Neuronal stem cell (in vitro differentiated cells): Measurements from ENCODE around the gene LRRTM1.

ENCODE experiments used
- DNase-seq: peaks from one replicate; pipeline ENCODE4 v3.0.0-alpha.2; 2013; ENCODE audit warnings: low spot score
- H2AFZ ChIP-seq: one replicate; pipeline ENCODE4 v1.6.1; 2013; ENCODE audit warnings: mild to moderate bottlenecking, low read length, inconsistent platforms
- H2AK5ac ChIP-seq: 2 replicates; pipeline ENCODE4 v1.6.1; 2013; ENCODE audit warnings: low read depth, mild to moderate bottlenecking, inconsistent platforms, low read length, moderate library complexity, mixed read lengths
- H2BK120ac ChIP-seq: 2 replicates; pipeline ENCODE4 v1.6.1; 2013; ENCODE audit warnings: low read depth, mild to moderate bottlenecking, inconsistent platforms, low read length, moderate library complexity, mixed read lengths
- H2BK12ac ChIP-seq: one replicate; pipeline ENCODE4 v1.6.1; 2013; ENCODE audit warnings: low read length, inconsistent platforms
- H2BK15ac ChIP-seq: 2 replicates; pipeline ENCODE4 v1.6.1; 2013; ENCODE audit warnings: mild to moderate bottlenecking, low read length, inconsistent platforms, mixed read lengths
- H2BK5ac ChIP-seq: one replicate; pipeline ENCODE4 v1.6.1; 2013; ENCODE audit warnings: inconsistent platforms, mild to moderate bottlenecking, low read length, moderate library complexity
- H3K14ac ChIP-seq: one replicate; pipeline ENCODE4 v1.6.1; 2013; ENCODE audit warnings: low read length, inconsistent platforms
- H3K18ac ChIP-seq: 2 replicates; pipeline ENCODE4 v1.6.1; 2013; ENCODE audit warnings: low read length, inconsistent platforms
- H3K23ac ChIP-seq: 2 replicates; pipeline ENCODE4 v1.6.1; 2013; ENCODE audit warnings: low read depth, mild to moderate bottlenecking, mixed read lengths, low read length, inconsistent platforms; ENCODE audit not compliant: poor library complexity
- H3K27ac ChIP-seq: replicated peaks from 3 replicates; pipeline ENCODE4 v1.5.1; 2013; ENCODE audit warnings: low read length, inconsistent platforms
- H3K27me3 ChIP-seq, 3 experiments: 2 replicates each; pipeline ENCODE4 v1.6.1; 2013; ENCODE audit warnings: low read length in 3 of 3, mild to moderate bottlenecking in 2 of 3, inconsistent platforms in 1 of 3, low read depth in 1 of 3, mixed read lengths in 1 of 3, moderate library complexity in 1 of 3; ENCODE audit not compliant: control insufficient read depth in 3 of 3, insufficient read depth in 3 of 3
- H3K36me3 ChIP-seq, 2 donors: replicated peaks in 1 of 2; 2 replicates each; pipeline ENCODE4 v1.6.1; 2013; ENCODE audit warnings: low read length in 2 of 2; ENCODE audit not compliant: control insufficient read depth in 2 of 2, insufficient read depth in 2 of 2
- H3K4ac ChIP-seq: 2 replicates; pipeline ENCODE4 v1.6.1; 2013; ENCODE audit warnings: inconsistent platforms, mild to moderate bottlenecking, low read length, moderate library complexity
- H3K4me1 ChIP-seq, 2 donors: 1 replicate in 1 of 2; 2 replicates in 1 of 2; pipeline ENCODE4 v1.6.1; 2013; ENCODE audit warnings: low read length in 2 of 2, low read depth in 1 of 2; ENCODE audit not compliant: control insufficient read depth in 2 of 2, insufficient read depth in 1 of 2
- H3K4me2 ChIP-seq: one replicate; pipeline ENCODE4 v1.6.1; 2013; ENCODE audit warnings: mild to moderate bottlenecking, low read length, inconsistent platforms; ENCODE audit not compliant: insufficient read depth, poor library complexity, severe bottlenecking
- H3K4me3 ChIP-seq, 2 donors: 2 replicates each; pipeline ENCODE4 v1.5.1; 2013; ENCODE audit warnings: low read length in 2 of 2, mild to moderate bottlenecking in 2 of 2, inconsistent platforms in 1 of 2, moderate library complexity in 1 of 2
- H3K79me1 ChIP-seq: one replicate; pipeline ENCODE4 v1.6.1; 2013; ENCODE audit warnings: low read depth, mild to moderate bottlenecking, inconsistent platforms, low read length, moderate library complexity
- H3K9ac ChIP-seq: one replicate; pipeline ENCODE4 v1.6.1; 2013; ENCODE audit warnings: mild to moderate bottlenecking, low read depth, low read length, inconsistent platforms; ENCODE audit not compliant: poor library complexity
- H3K9me3 ChIP-seq, 2 donors: replicated peaks in 1 of 2; 2 replicates each; pipeline versions ENCODE3 to v1.6.1; 2013; ENCODE audit warnings: low read length in 2 of 2, mild to moderate bottlenecking in 2 of 2, inconsistent platforms in 1 of 2, low read depth in 1 of 2, mixed read lengths in 1 of 2, moderate library complexity in 1 of 2; ENCODE audit not compliant: control insufficient read depth in 2 of 2, insufficient read depth in 1 of 2
- H4K8ac ChIP-seq: one replicate; pipeline ENCODE4 v1.6.1; 2013; ENCODE audit warnings: low read depth, mild to moderate bottlenecking, inconsistent platforms, low read length, moderate library complexity
- H4K91ac ChIP-seq: one replicate; pipeline ENCODE4 v1.6.1; 2013; ENCODE audit warnings: low read length, low read depth, mild to moderate bottlenecking, inconsistent platforms; ENCODE audit not compliant: poor library complexity
- WGBS, 2 donors: extraction: QIAGEN DNeasy Blood & Tissue Kit; methylation state at CpG; one replicate each; pipeline ENCODE4 v1.1.7; 2013; ENCODE audit warnings: missing lambda C conversion rate in 2 of 2, mixed read lengths in 1 of 2; ENCODE audit not compliant: insufficient read length in 2 of 2, insufficient replicate concordance in 1 of 2; ENCODE audit errors: extremely low coverage in 2 of 2; 5-methylcytosine and 5-hydroxymethylcytosine counted together

Gene LRRTM1

GRCh38 chr2:80269806-80270205 is 34.7 kb downstream of the LRRTM1 start:
- Histone ChIP-seq H3K18ac (no peak overlapping the region), H2AK5ac (no peak overlapping the region), H3K4me1 (no peaks in the 10 kb centered on the region), H2BK5ac (no peak overlapping the region), H3K4me2 (no peak overlapping the region), H3K23ac (no peak overlapping the region), H3K9me3 (no peaks in the 10 kb centered on the region), H3K4ac (no peak overlapping the region), H3K14ac (no peak overlapping the region), H2BK120ac (no peak overlapping the region), H3K4me3 (no peak overlapping the region), H3K27ac (no peak overlapping the region), H3K36me3 (no peaks in the 10 kb centered on the region), H2BK12ac (no peak overlapping the region), H3K9ac (no peak overlapping the region), H3K79me1 (no peaks in the 10 kb centered on the region), H2BK15ac (no peak overlapping the region), H2AFZ (no peak overlapping the region), H4K8ac (no peak overlapping the region), H3K27me3 (no peaks in the 10 kb centered on the region), H4K91ac (no peak overlapping the region)
- no CpG with 5 or more reads among the region's 5 CpGs for WGBS, 2 donors
- no peak for DNase-seq

DNA sequence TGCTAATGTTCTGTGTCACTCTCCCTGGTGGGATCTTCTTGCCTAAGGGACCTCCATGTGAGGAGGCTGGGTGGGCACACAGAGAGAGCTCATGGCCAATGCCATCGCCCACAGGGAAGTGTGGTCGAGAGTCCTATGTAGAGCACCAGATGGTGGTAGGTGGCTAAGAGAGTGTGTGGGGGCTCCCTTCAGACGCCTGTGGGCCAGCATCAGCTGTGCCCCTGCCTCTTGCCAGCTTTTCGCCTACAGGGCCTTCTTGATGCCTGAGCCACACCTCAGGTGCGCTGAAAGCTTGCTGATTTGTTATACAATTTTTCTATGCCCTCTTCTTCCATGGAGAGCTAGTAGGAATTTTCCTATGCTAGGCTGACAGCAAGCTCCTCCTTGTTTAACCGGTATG is 38.3 kb downstream of the LRRTM1 start:
- Histone ChIP-seq H2AFZ (no peak overlapping the region), H3K27me3 (no peaks in the 10 kb centered on the region), H4K8ac (no peak overlapping the region), H4K91ac (no peak overlapping the region), H3K23ac (no peak overlapping the region), H3K4me3 (no peak overlapping the region), H2AK5ac (no peak overlapping the region), H3K4me1 (no peaks in the 10 kb centered on the region), H3K9ac (no peak overlapping the region), H2BK15ac (no peak overlapping the region), H2BK5ac (no peak overlapping the region), H2BK12ac (no peak overlapping the region), H3K79me1 (no peaks in the 10 kb centered on the region), H3K4ac (no peak overlapping the region), H3K18ac (no peak overlapping the region), H3K9me3 (no peaks in the 10 kb centered on the region), H3K36me3 (no peaks in the 10 kb centered on the region), H2BK120ac (no peak overlapping the region), H3K4me2 (no peak overlapping the region), H3K27ac (no peak overlapping the region), H3K14ac (no peak overlapping the region)
- no CpG with 5 or more reads among the region's 6 CpGs for WGBS, 2 donors
- DNase-seq, result no peak

DNA sequence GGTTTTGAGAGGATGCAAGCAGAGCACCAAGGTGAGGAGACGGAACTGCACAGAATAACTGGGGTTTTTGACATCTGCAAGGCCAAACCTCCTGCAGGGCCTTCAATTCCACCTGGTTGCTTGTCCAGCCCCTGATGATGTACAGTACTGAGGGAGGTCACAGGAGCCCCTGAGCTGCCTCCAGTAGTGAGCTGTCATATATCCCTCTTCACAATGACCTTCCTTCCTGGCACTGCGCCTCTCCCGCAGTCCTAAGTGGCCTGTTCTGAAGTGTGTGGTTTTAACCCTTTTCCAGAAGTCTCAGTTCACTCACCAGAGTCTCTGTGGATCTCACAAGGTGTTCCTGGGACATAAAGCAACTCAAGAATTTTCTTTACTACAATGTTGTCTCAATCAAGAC is 45.3 kb downstream of the LRRTM1 start:
- no peak overlapping the region for H2AFZ ChIP-seq
- no peak overlapping the region for H2BK12ac ChIP-seq
- no CpG with 5 or more reads among the region's 3 CpGs for WGBS, 2 donors
- H3K27me3 ChIP-seq, result no peaks in the 10 kb centered on the region
- H2BK120ac ChIP-seq, result no peak overlapping the region
- H4K8ac ChIP-seq, result no peak overlapping the region
- no peak overlapping the region for H2BK5ac ChIP-seq
- H3K23ac ChIP-seq, result no peak overlapping the region
- peaks cover 0 to 7% of the 10 kb centered on the region in 2 donors for H3K4me1 ChIP-seq
- no peak overlapping the region for H2BK15ac ChIP-seq
- no peaks in the 10 kb centered on the region for H3K36me3 ChIP-seq
- H3K4ac ChIP-seq, result no peak overlapping the region
- DNase-seq, result no peak
- no peak overlapping the region for H3K18ac ChIP-seq
- H3K14ac ChIP-seq, result no peak overlapping the region
- no peak overlapping the region for H3K9ac ChIP-seq
- no peak overlapping the region for H3K27ac ChIP-seq
- H3K4me2 ChIP-seq, result no peak overlapping the region
- no peak overlapping the region for H3K4me3 ChIP-seq
- no peak overlapping the region for H4K91ac ChIP-seq
- no peaks in the 10 kb centered on the region for H3K9me3 ChIP-seq
- H2AK5ac ChIP-seq, result no peak overlapping the region
- no peaks in the 10 kb centered on the region for H3K79me1 ChIP-seq

GRCh38 chr2:80258793-80259192 is 45.8 kb downstream of the LRRTM1 start:
- Histone ChIP-seq H3K9me3 (no peaks in the 10 kb centered on the region), H4K91ac (no peak overlapping the region), H2BK12ac (no peak overlapping the region), H2BK120ac (no peak overlapping the region), H3K36me3 (no peaks in the 10 kb centered on the region), H3K4me3 (no peak overlapping the region), H3K4ac (no peak overlapping the region), H2BK15ac (no peak overlapping the region), H3K14ac (no peak overlapping the region), H3K79me1 (no peaks in the 10 kb centered on the region), H4K8ac (no peak overlapping the region), H3K27ac (no peak overlapping the region), H2BK5ac (no peak overlapping the region), H3K27me3 (no peaks in the 10 kb centered on the region), H2AFZ (no peak overlapping the region), H3K18ac (no peak overlapping the region), H2AK5ac (no peak overlapping the region), H3K4me1 (peaks cover 0 to 7% of the 10 kb centered on the region in 2 donors), H3K23ac (no peak overlapping the region), H3K9ac (no peak overlapping the region), H3K4me2 (no peak overlapping the region)
- DNase-seq, result no peak
- no CpG with 5 or more reads among the region's 5 CpGs for WGBS, 2 donors
